ENCODE measurements around the gene MRO.

- TF ChIP-seq CTCF (IDR thresholded peaks at IDR 0.05 in 4 of 5, conservative IDR thresholded peaks at IDR 0.05 in 1 of 5) (no peak), POLR2A (IDR thresholded peaks at IDR 0.05) (no peak)
These were observed 26.9 kb downstream of the MRO start for GRCh38 chr18:50792885-50793284.
